ENCODE measurements around the gene HSPA12B.

DNA sequence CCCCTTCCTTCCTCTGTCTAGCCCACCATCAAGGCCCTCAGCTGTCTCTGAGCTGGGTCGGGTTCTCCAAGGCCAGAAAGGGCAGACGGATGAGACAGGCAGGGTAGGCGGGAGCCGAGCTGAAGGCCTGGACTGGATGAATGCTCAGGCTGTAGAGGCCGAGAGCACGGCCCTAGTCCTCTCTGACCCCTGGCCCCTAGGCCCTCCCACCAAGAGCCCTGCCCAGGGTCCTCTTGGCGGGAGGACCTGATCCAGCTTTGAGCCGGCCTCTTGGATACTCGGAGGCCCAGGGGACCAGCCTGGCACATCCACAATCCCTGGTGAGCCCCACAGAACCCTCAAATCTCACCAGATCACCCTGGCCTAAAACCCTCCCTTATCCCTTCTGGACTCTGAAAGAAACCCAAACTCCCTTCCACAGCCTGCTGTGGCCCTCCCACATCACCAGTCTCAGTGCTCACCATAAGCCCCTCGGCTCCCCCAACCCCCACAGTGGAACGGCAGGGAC is 26.9 kb downstream of the HSPA12B start:
- no peak for TF ChIP-seq RAD21 (CRISPR knock-in tag; IDR thresholded peaks at IDR 0.05)
- TF ChIP-seq CREBL2 (CRISPR knock-in tag; IDR thresholded peaks at IDR 0.05; ENCODE audit: borderline replicate concordance): no peak

All from HepG2 (cell line).